Forelimb muscle (tissue), 1 donor: ENCODE results near the gene CERS4. TPM values are rescaled to one million over a fixed set of nuclear protein-coding genes. Genes with fewer than 3 reads are reported as not detected.
A peak's percentile ranks its signal among the peaks of the same experiment; 100 is the strongest.
"Not testable (repeated sequence)": the region's sequence is repeated elsewhere in the genome, so short reads cannot be mapped to it uniquely, and the experiment has no call there.

Source experiments
- DNase-seq: peaks from one replicate; pipeline ENCODE4 v3.0.0-alpha.2; 2013; ENCODE audit warnings: low read depth
- polyA plus RNA-seq: library from polyadenylated mRNA; unstranded; fragments of 120-200 nt; gene quantifications from one replicate; pipeline ENCODE4 v1.2.1, GENCODE V29; 2013; ENCODE audit not compliant: insufficient read length

CERS4 gene
- polyA plus RNA-seq, 1 donor: 12.5 TPM

DNA sequence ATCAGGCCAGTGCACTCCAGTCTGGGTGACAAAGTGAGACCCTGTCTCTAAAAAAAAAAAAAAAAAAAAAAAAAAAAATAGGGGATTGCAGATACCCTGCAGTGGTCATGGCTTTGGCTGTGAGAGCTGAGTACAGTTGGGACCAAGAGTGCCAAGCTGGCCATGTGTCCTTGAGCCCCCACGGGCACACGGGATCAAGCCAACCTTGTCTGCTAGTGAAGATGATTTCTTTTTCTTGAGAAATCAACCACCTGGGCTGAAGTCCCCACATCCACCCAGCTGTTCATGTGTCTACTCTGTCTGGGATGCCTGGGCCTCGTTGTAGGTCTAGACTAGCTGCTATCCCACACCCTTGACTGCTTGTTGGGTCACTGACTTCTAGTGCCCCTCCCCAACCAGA, 34.0 kb downstream of the CERS4 start:
- DNase-seq: no peak

DNA sequence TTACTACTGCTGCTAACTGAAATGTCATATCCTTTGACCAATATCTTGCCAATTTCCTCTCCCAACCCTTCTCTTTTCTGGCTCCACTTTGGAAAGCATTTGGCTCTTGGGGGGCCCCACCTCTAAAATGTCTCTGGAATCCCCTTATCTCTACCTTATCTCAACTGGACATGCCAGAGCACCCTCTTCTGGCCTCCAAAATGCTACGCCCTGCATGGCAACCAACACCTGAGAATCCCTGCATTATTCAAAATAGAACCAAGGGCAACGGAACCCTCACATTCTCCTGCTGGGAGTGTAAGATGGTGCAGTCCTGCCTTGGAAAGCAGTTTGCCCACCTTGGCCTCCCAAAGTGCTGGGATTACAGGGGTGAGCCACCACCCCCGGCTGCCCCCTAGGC, 35.3 kb downstream of the CERS4 start:
- DNase-seq: no peak

GRCh38 chr19:8245869-8246835, 37.0 kb downstream of the CERS4 start:
- DNase-seq: no peak

DNA sequence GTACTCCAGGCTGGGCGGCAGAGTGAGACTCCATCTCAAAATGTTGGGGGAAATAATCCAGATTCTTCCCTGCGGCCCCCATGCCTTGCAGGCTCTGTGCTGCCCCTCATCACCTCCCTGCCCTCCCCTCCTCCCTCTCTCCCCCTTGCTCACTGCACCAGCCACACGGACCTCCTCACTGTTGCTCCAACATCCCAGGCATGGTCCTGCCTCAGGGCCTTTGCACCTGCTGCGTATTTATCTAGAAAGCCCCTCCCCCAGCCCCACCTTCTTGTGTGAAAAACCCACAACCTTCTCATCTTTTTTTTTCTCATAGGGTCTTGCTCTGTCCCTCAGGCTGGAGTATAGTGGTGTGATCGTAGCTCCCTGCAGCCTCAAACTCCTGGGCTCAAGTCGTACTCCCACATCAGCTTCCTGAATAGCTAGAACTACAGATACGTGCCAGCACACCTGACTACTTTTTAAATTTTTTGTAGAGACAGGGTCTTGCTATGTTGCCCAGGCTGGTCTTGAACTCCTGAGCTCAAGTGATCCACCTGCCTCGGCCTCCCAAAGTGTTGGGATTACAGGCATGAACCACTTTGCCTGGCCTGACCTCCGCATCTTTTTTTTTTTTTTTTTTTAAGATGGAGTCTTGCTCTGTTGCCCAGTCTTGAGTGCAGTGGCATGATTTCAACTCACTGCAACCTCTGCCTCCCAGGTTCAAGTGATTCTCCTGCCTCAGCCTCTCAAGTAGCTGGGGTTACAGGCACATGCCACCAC, 38.1 kb downstream of the CERS4 start:
- not testable (repeated sequence) for DNase-seq

DNA sequence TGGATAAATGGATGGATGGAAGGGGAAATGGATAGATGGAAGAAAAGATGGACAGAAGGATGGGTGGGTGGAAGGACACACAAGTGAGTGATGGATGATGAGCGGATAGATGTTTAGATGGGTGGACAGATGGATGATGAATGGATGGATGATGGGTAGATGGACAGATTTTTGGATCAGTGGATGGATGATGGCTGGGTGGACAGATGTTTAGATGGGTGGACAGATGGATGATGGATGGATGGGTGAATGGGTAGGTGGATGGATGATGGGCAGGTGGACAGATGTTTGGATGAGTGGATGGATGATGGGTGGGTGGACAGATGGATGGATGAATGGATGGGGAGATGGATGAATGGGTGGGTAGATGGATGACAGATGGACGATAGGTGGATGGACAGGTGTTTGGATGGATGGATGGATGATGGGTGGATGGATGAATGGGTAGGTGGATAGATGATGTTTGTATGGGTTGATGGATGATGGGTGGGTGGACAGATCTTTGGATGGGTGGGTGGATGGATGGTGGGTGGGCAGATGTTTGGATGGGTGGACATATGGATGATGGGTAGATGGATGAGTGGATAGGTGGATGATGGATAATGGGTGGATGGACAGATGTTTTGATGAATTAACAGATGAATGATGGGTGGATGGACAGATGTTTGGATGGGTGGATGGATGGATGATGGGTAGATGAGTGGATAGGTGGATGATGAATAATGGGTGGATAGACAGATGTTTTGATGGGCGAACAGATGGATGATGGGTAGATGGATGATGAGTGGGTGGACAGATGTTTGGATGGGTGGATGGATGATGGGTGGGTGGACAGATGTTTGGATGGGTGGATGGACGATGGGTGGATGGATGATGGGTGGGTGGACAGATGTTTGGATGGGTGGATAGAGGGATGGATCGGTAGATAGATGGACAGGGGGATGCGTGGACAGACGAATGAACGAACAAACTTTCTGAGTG, 39.5 kb downstream of the CERS4 start:
- no peak for DNase-seq

GRCh38 chr19:8250596-8250995, 41.4 kb downstream of the CERS4 start:
- no peak for DNase-seq

DNA sequence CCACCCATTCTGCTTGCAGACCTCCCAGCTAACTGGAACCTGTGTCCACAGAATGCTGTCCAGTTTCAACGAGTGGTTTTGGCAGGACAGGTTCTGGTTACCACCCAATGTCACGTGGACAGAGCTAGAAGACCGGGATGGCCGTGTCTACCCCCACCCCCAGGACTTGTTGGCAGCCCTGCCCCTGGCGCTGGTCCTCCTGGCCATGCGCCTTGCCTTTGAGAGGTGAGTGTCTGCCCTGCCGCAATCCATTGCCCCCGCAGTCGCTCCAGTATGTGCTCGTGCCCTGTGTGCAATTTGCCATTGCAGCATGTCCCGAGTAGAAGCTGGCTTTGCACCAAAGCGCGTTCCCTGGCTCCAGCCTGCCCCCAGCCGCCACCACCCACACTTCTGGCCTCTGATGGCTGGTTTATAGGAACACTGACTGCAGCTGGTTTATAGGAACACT, 41.9 kb downstream of the CERS4 start:
- DNase-seq: no peak

DNA sequence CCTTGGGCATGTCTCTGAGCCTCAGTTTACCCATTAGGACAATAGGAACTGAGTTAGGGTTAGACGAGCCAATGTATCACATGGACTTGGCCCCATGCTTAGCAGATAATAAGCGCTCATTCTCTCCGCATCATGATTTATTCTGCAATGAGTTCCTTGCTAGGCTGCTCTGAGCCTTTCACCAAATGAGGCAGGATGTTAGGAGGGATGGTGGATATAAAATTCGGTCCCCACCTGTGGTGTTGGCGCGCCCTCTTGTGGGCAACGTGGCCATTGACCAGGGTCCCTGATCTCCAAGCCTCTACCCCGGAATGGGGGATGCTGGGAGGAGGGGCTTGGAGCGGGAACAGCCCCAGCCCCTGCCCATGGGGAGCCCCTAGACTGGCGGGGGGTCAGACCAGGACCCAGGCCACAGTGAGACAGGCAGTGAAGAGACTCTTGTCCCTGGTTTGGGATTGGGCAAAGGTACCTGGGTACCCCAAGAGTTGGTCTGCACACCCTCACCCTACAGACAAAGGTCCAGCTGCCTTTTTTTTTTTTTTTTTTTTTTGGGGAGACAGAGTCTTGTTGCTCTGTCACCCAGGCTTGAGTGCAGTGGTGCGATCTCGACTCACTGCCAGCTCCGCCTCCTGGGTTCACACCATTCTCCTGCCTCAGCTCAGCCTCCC, 43.9 kb downstream of the CERS4 start:
- DNase-seq: peak; percentile 38

GRCh38 chr19:8253678-8254077, 44.5 kb downstream of the CERS4 start:
- no peak for DNase-seq

- no peak for DNase-seq
Measured at GRCh38 chr19:8254286-8255001, 45.3 kb downstream of the CERS4 start.

- DNase-seq: no peak
Measured at GRCh38 chr19:8255426-8256125, 46.4 kb downstream of the CERS4 start.

GRCh38 chr19:8256276-8257051, 47.3 kb downstream of the CERS4 start:
- no peak for DNase-seq

DNA sequence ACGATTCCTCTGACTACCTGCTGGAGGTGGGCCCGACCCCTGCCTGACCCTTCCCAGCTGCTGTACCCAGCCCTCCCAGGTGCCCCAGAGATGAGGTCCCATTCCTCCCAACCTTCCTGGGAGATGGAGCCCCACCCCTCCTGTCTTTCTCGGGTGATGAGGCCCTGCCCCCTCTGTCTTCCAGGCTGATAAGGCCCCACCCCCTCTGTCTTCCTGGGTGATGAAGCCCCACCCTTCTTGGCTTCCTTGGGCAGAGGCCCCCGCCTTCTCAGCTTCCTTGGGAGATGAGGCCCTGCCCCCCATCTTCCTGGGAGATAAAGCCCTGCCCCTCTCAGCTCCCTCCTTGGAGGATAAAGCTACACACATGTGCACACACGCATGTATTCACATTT, 47.9 kb downstream of the CERS4 start:
- no peak for DNase-seq

DNA sequence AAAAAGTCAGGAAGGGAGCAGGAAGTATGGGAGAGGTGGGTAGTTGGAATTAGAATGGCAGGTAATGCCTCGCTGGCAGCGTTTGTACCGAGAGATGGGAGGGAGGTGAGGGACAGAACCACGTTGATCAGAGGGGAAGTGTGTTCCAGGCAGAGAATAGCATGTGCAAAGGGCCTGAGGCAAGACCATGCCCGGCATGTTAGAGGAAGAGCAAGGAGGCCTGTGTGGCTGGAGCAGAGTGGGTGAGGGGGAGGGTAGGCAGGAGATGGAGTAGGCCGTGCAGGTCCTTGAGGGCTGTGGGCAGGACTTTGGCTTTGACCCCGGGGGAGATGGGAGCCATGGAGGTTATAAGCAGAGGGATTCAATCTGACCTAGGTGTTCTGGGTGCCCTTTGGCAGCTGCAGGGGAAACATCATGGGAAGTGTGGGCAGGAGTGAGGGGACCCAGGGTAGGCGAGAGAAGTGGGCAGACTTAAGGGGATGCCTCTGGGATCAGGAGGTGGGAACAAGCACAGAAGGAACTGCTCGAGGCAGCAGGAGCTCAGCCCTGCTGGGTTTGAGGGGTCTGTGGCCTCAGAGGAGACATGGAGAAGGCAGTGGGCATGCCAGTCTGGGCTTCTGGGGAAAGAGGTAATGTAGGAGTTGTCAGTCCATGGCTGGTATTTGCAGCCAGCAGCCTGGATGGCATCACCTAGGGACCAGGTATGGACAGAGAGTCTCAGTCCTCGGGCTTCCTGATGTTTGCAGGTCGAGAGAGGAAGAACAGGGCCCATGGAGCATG, 50.2 kb downstream of the CERS4 start:
- DNase-seq: no peak

DNA sequence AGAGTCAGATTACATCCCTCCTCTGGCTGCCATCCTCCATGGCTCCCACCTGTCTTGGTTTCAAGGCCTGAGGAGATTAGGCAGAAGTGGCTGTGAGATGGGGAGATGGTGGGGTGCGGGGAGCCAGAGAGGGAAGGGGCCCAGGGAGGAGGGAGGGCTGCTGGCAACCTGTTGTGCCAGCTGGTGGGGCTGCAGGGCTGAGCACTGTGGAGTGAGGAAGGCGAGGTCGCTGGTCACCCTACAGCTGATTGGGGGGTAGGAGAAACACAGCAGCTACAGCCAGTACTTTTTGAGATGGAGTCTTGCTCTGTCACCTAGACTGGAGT, 50.7 kb downstream of the CERS4 start:
- no peak for DNase-seq

- no peak for DNase-seq
Measured at GRCh38 chr19:8261347-8261746, 52.2 kb downstream of the CERS4 start.

GRCh38 chr19:8261881-8262280, 52.7 kb downstream of the CERS4 start:
- no peak for DNase-seq

GRCh38 chr19:8262431-8262830, 53.3 kb downstream of the CERS4 start:
- no peak for DNase-seq
